HG03175 (cell line): ENCODE results near the gene RPS2.
"Not testable (repeated sequence)": the region's sequence is repeated elsewhere in the genome, so short reads cannot be mapped to it uniquely, and the experiment has no call there.

ENCODE experiments used
- ATAC-seq: cut with Tn5 transposase; IDR thresholded peaks from one replicate; pipeline ENCODE4 v1.9.1; 2021; ENCODE audit warnings: mild to moderate bottlenecking, moderate library complexity; ENCODE audit not compliant: unreplicated experiment

RPS2 gene

DNA sequence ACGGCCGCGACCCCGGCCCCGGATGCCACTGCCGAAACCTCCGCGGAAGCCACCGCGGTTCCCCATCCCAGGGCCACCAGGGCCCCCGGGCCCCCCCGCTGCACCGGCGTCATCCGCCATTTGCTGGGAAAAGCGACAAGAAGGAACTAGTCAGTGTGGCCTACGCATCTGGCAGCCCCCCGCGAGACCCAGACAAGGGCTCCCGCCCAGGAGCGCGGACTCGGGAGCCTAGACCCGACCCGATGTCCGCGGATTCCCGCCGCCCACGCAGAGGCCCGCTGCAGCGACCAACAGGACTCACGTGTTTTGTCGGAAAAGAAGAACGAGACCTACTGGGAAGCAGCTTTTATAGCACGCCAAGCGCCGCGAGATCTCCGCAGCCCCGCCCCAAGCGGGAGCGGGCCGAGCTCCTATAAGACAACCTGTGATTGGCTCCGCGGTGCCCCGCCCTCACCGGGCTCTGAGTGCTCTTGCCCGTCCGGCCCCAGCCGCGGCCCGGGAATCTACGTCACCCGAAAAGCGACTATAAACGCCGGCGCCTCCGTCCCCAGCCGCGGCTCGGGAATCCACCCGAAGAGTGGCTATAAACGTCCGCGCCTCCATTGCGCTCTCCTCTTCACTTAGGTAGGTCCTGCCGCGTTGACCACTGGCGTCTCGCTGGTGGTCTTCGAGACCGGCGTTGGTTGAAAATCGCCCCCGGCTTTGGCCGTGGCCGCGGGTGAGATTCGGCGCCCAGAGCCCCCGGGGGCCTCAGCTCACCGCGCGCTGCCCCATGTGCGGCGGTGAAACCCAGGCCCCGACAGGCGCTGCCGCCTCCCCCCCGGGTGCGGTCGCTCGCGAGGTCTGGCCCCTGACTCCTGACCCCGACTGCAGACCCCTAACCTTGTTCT lies at the start of gene RPS2:
Gene RPS2, minus strand, starts transcription at position 321 of the 890 bp plus-strand sequence. Its CDS starts 201 bp downstream, at position 120.
- peak; percentile 90 for ATAC-seq

DNA sequence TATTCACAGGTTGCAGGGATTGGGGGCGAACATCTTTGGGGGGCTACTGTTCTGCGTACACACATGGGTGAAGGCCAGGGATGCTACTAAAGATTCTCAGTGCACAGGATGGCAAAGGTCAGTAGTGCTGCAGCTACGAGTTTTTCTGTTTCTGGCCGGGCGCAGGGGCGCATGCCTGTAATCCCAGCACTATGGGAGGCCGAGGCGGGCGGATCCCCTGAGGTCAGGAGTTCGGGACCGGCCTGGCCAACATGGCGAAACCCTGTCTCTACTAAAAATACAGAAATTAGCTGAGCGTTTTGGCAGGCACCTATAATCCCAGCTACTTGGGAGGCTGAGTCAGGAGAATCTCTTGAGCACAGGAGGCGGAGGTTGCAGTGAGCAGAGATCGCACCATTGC lies 48.9 kb upstream of the RPS2 start:
- no peak for ATAC-seq

DNA sequence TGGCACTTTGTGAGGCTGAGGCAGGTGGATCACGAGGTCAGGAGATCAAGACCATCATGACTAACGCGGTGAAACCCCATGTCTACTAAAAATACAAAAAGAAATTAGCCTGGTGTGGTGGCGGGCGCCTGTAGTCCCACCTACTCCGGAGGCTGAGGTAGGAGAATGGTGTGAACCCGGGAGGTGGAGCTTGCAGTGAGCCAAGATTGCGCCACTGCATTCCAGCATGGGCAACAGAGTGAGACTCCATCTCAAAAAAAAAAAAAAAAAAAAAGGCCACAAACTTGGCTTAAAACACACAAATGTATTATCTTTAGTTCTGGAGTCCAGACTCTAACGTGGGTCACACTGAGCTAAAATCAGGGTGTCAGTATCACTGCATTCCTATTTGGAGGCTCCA lies 47.1 kb upstream of the RPS2 start:
- ATAC-seq: not testable (repeated sequence)

DNA sequence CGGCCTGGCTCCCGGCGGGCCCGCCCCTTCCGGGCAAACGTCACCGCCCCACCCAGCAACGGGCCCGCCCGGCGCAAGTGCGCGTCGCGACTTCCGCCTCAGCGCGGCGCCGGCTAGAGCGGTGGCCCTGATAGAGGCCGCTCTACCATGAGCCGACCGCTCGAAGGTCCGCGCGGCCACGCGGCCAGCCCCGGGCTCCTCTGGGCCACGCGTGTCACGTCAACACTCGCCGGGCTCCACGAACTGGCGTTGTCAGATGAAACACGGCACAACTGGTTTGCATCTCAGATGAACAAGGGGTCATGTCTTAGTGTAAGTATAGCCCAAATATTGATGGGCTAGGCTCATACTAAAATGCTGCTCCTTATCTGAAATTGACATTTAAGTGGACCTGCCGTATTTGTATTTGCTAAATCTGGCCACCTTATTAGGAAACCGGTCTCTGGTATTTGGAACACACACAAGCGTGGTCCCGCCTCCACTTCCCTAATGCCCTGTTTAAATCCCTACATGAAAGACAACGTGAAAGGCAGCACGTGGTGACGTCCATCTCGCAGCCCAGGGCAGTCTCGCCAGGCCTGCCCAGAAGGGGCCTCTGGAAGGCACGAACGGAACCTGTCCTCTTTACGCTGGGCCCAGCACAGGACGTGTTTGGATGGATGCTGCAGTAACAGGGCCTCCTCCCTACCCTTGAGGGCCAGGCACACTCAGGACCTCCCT lies 45.3 kb upstream of the RPS2 start, which contains the start of gene ZNF598:
Gene ZNF598, minus strand, starts transcription at position 31 of the 720 bp plus-strand sequence.
- peak; percentile 85 for ATAC-seq

DNA sequence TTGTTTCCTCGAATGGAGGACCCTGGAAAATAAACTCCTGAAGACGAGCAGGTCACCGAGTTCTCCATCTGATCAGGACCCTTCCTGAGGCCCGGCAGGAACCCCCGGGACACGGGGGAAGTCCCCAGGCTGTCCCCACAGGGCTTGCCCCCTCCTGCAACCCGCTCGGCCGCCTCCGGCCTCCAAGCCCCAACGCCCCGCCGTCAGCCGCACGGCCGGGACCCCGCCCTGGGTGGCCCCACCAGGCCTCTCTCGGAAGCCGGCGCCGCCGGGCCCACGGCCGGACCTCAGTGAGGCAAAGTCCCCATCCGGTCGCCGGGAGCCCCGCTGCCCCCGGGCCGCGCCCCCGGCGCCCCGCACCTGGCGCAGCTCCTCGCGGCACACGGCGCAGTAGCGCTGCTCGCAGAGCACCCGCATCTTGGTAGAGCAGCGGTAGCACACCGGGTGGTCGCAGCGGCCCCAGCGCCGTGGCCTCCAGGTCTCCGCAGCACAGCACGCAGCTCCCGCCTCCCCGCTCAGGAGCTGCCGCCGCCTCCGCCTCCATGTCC lies 44.6 kb upstream of the RPS2 start:
- ATAC-seq: peak; percentile 45

DNA sequence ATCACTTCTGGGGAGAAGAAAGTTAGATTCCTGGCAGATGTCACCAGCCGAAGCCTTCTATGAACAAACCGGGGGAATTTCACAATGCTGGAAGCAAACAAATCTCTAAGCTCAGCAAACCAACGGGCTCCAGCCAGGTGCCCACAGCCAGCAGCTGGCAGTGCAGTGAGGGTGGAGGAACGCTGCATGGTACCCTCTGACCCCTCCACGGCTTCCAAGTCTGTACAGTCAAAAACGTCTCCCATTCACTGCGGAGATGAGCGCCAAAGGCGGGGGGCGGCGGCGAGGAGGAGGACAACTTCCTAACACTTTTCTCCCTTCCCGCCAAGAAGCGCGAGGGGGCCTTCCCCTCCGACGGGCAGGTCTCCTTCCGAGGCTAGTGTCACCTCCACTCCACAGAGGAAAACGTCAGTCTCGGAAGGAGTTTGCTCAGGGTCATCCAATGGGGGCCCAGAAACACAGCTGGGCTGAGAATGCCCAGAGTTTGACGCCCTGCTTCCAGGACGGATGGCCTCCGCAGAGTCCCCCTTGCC lies 44.1 kb upstream of the RPS2 start:
- ATAC-seq: no peak

DNA sequence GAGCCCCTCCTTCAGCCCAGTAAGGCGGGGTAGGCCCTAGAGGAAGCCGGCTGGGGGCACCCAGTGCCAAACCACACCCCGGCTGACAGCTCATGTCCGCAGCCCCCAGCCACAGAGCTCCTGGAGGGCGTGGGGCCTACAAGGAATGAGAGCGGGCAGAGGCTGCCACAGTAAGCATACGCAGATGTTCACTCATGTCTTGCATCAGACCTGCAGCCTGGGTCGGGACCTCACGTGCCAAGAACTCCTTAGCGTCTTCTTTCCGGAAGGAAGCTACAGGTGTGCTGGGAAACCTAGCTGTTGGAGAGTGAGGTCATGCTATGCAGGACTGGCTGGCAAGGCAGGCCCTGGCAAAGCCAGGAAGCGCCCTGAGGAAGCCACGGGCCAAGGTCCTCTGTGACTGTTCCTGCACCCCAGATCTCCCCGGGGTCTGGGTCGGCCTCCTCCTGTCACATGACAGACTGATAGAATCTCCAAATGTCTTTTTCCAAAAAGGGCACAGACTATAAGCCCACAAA lies 43.4 kb upstream of the RPS2 start:
- ATAC-seq: no peak

DNA sequence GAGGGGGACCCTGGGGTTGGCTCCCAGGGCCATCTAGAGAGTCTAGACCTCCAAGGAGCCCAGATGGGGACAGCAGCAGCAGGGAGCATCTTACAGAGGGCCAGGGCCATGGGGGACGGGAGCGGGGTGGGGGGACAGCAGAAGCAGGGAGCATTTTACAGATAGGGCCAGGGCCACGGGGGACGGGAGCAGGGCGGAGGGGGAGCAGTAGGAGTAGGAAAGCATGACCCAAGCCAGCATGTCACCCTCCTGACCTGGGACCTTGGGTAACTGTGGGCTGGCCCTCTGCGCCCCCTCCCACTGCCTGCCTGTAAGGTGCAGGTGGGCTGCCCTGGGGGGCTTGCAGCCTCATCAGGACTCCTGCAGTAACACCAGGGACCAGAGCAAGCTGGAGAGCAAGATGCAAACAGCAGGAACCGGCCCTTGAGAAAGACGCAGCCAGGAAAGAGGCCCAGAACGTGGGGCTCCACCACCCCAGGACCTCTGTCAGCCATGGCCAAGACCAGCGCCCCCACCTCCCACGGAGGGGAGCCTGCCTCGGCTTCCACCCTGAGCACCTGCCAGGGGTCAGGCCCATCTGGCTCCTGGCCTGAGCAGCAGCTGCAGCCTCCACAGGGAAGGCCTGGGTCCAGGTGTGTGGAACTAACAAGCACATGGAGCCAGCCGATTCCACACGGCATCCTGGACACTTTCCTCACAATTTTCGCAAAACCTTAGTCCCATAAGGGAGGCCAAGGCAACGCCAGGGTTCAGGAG lies 42.6 kb upstream of the RPS2 start:
- ATAC-seq: no peak

DNA sequence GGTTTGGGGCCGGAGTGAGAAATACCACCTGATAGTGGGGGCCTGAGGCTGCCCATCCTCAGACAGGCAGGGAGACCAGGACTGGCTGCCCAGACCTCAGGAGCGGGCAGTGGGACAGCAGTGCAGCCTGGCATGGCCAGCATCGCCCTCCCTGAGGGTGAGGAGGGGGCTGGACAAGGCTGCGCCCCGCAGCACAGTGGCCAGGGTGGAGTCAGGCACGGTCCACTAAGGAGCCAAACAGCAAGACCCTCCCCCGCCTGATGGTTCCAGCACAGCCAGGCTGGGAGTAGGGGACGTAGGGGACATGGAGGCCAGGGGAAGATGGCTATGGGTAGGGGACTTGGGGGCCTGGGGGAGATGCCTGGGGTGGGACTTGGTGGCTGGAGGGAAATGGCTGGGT lies 41.7 kb upstream of the RPS2 start:
- ATAC-seq: no peak

DNA sequence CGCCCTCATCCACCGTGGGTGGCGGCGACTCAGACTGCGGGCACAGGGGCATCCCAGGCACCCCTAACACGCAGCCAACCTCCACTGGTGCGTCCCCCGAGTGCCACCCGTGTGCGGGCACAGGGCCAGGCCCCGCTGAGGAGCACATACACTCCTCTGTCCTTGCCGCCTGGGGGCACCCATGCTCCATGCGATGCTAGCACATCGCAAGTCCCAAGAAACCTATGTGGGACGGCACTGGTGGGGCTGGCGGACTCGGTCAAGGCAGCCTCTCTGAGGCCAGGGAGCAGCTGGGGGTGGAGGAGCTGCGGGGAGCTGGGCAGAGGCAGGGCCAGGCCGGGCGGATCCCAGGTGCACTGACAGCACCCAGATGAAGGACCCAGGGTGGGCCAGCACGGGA lies 41.0 kb upstream of the RPS2 start:
- no peak for ATAC-seq

DNA sequence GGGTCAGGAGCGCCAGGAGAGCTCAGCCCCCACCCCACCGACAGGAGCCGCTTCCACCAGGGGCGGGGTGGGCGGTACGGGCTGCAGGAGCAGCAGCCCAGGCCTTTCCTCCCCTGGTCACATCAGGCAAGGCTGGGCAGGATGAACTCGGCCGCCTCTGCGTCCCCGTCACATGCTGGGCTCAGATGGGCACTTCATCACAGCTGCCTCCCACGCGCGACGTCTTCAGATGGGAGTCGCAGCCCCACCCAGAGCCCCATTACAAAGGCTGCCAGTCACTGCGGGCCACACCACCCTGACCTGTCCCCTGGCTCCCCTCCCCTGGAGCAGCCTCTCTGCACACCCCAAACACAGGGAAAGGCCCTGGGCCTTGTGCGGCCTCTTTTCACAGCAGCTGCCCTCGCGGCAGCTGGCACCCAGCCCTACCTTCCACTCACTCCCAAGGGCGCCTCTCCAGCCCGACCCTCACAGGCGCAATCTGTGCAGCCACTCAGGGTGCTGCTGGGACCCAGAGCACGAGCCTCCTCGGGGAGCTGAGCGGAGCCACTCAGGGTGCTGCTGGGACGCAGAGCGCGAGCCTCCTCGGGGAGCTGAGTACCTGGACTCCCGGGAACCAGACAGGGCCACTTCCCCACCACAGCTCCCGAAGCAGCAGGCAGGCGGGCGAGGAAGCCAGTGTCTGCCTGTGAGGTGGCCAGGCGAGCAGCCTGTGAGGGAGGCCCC lies 40.3 kb upstream of the RPS2 start:
- ATAC-seq: no peak

DNA sequence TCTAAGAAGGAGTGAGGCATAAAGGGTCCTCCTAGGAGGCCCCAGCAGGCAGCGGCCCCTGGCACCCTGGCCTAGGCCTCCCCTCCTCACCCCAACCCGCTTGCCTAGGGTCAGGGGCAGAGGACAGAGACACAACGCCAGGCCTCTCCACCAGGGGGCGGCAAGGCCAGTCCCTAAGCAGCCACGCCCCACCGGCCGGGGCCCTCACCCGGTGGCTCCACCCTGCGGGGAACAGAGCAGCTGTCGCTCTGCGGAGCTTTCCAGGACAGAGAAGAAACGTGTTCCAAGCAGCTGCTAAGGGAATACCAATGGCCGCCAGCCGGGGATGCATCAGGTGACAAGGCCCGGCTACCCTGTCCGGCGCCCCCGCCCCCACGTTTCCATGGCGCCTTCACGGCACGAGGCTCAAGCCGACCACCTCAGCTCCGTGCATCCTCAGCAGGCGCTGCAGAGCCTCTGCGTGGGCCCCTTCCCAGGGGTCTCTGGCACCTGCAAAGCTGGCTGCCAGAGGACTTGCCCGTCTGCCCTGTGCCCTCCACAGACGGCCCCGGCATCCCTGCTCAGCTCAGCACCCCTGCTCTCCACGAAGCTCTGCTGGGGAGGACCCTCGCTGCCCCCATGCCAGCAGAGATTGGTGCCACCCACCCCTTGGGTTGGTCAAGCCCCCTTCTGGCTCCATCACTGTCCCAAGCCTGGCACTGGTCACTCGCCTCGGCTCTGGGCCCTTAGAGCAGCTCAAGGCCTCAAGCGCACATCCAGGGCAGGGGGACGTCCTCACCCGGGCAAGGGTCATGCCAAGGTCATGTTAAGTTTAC lies 39.4 kb upstream of the RPS2 start:
- ATAC-seq: peak; percentile 81

DNA sequence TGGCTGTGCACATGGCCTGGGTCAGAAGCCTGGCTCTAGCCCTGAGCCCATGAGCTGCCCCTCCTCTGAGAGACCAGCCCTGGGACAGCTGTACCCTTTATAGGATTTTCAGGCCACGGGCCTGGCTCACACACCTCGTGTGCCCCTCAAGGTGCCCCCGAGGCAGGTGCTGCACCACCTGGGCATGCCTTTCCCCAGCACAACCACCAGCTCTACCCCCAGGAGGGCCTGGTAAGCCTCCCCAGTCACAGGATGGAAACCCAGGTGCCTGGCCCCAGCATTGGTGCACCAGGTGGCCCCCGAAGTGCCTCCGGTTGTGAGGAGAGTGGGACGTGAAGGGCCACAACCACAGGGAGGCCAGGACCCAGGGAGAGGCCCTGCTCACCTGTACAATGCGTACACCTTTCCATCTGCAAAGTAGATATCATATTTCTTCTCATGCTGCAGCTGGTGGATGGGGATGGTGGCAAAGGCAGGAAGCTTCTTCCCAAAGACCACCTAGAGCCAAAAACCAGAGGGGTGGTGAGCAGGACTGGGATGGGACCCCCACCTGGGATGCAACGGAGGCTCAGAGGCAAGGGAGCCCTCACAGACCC lies 38.7 kb upstream of the RPS2 start:
- no peak for ATAC-seq

DNA sequence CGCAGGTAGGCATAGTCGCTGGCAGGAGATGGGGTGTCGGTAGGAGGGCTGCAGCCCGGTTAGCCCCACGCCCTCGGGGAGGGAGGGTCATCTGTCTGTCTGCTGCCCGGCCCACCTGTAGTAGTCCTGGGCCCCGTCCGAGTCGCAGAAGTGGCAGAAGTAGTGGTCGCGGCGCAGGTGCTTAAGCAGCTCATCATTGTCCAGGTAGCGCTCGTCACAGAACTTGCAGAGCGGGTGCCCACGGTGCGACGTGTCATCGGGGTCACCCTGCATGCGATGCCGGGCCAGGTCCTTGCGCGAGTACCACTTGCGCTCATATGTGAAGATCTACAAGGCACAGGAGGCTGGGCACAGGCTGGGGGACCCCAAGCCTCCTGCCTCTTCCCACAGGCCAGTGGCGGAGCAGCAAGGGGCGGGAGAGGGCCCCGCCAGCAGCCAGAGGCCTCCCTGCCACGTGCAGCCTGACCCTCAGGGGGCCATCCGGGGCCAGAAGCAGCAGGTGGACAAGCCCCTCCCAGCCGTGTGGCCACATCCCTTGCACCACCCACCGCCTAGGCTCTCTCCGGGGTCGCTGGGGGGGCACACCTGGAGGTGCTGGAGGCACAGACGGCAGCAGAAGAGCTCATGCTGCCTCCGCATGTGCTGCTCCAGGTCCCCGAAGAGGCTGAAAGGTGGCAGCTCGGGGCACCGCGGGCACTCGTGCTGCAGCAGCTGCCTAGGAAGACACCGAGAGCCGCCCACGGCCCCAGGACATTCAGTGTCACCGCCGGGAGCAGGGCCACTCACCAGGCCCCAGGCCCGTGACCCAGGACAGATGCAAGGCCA lies 38.0 kb upstream of the RPS2 start:
- no peak for ATAC-seq

DNA sequence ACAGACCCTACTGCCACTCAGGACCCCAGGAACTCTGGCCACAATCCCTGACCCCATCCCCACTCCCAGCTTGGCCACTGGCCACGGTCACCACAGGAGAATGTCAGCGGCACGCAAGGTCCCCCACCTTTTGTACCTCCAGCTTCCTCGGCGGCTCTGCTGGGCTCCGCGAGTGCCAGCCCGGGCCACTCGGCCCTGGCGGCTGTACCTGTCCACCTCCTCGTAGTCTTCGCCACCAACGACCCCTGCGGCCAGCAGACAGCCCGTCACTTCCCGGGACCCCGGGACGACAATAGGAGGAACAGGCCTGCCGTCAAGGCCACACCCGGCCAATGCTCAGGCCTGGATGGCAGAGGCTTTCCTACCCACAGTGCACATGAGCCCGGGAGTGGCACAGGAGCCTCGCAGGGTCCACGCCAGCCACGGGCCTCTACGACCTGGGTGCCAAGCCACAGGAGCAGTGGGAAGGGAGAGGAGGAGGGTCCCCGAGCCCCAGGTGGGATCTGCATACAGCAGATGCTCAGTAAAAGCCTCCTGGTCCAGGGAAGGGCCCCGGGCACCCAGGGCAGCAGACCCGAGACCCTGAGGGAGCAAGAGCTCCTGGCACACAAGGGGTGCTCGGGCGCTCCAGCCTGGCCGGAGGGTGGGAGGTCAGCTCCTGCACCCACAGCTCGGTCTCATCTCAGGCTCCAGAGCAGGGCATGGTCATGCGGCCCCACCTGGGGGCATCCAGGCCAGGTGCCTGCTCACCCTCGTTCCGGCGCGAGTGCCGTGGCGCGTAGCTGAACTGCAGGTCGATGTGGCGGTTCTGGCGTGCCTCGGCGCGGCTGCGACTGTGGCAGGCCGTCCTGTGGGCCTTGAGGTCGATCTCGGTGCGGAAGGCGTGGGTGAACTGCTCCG lies 37.1 kb upstream of the RPS2 start:
- ATAC-seq: no peak

DNA sequence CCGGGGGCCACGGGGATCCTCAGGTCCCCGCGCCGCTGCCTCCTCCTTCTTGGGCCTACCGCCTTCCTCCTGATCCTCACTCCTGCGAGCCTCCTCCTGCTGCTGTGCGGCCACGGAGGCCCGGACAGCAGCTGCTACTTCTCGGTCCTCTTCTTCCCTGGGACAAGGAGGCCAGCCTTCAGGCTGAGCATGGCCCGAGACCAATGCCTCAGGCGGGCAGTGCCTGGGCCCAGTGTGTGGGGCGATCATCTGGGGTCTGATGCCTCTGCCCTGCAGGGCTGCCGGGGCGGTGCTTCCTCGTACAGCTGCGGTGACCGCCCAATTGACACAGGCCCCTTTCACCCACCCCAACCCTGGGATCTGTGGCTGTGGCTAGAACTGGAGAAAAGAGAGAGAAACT lies 36.4 kb upstream of the RPS2 start:
- no peak for ATAC-seq
